H1 (cell line): ENCODE results near the gene CFAP61. TPM values are rescaled to one million over a fixed set of nuclear protein-coding genes. Genes with fewer than 3 reads are reported as not detected.

Source experiments
- CTCF ChIA-PET: fragments of 300-600 bp; sonication (Branson Sonifier 250); formaldehyde crosslinking; loops from one replicate; lab custom pipeline; 2021; ENCODE audit not compliant: partially characterized antibody; lab: Charles Lee
- POLR2A ChIA-PET: fragments of 300-600 bp; sonication (Branson Sonifier 250); formaldehyde crosslinking; loops from one replicate; lab custom pipeline; 2021; ENCODE audit warnings: inconsistent platforms; ENCODE audit not compliant: partially characterized antibody; lab: Charles Lee
- DNase-seq, 2 experiments: peaks; one replicate each; pipeline versions ENCODE4 v3.0.0 to v3.0.0-alpha.2; 2010 to 2022; ENCODE audit warnings: low spot score in 2 of 2, low read depth in 1 of 2, mixed read lengths in 1 of 2
- FAIRE-seq: peaks from 2 replicates; lab custom pipeline; 2011; peaks lifted over from hg19 to GRCh38; lab: Jason Lieb, UNC
- H2AFZ ChIP-seq: 2 replicates; pipeline ENCODE4 v1.8.1; 2012; ENCODE audit warnings: low read length, inconsistent platforms
- H2AK5ac ChIP-seq: 2 replicates; pipeline ENCODE4 v1.6.1; 2013; ENCODE audit warnings: low read depth, low read length
- H2BK120ac ChIP-seq: replicated peaks from 2 replicates; pipeline ENCODE3; 2013; ENCODE audit warnings: low read depth, low read length, inconsistent platforms
- H2BK12ac ChIP-seq: 2 replicates; pipeline ENCODE4 v1.6.1; 2013; ENCODE audit warnings: low read depth, low read length
- H2BK15ac ChIP-seq: 2 replicates; pipeline ENCODE4 v1.6.1; 2013; ENCODE audit warnings: low read length
- H2BK20ac ChIP-seq: 2 replicates; pipeline ENCODE4 v1.6.1; 2013; ENCODE audit warnings: low read length
- H2BK5ac ChIP-seq: 2 replicates; pipeline ENCODE4 v1.6.1; 2013; ENCODE audit warnings: low read depth, low read length
- H3K14ac ChIP-seq: 2 replicates; pipeline ENCODE4 v1.6.1; 2013; ENCODE audit warnings: inconsistent platforms; ENCODE audit not compliant: insufficient read length
- H3K18ac ChIP-seq: 2 replicates; pipeline ENCODE4 v1.6.1; 2013; ENCODE audit warnings: low read length; ENCODE audit errors: extremely low read depth
- H3K23ac ChIP-seq: 2 replicates; pipeline ENCODE4 v1.6.1; 2013; ENCODE audit warnings: inconsistent platforms; ENCODE audit not compliant: insufficient read length
- H3K23me2 ChIP-seq: 2 replicates; pipeline ENCODE4 v1.6.1; 2013; ENCODE audit warnings: low read depth, low read length
- H3K27ac ChIP-seq: 2 replicates; pipeline ENCODE4 v1.6.1; 2011; ENCODE audit warnings: low read depth, low read length, inconsistent platforms
- H3K27me3 ChIP-seq, 4 experiments: replicated peaks in 1 of 4; 1 replicate in 1 of 4; 2 replicates in 3 of 4; pipeline versions ENCODE4 v1.6.1 to v1.8.1; 2011 to 2013; ENCODE audit warnings: low read length in 3 of 4, mild to moderate bottlenecking in 3 of 4, inconsistent platforms in 2 of 4, mixed read lengths in 2 of 4, moderate library complexity in 1 of 4; ENCODE audit not compliant: control insufficient read depth in 3 of 4, insufficient read depth in 3 of 4; ENCODE audit errors: extremely low read depth in 1 of 4
- H3K36me3 ChIP-seq, 4 experiments: 2 replicates each; pipeline versions ENCODE4 v1.6.1 to v1.8.1; 2011 to 2013; ENCODE audit warnings: mild to moderate bottlenecking in 4 of 4, low read length in 3 of 4, moderate library complexity in 2 of 4, control low read depth in 1 of 4, inconsistent platforms in 1 of 4; ENCODE audit not compliant: insufficient read depth in 4 of 4, control insufficient read depth in 2 of 4
- H3K4ac ChIP-seq: replicated peaks from 2 replicates; pipeline ENCODE3; 2013; ENCODE audit warnings: low read length, low read depth, mixed read lengths, inconsistent platforms; ENCODE audit not compliant: insufficient read length
- H3K4me1 ChIP-seq, 4 experiments: replicated peaks in 1 of 4; 1 replicate in 1 of 4; 2 replicates in 3 of 4; pipeline versions ENCODE4 v1.6.1 to v1.8.1; 2011 to 2013; ENCODE audit warnings: low read length in 3 of 4, inconsistent platforms in 2 of 4, mixed read lengths in 1 of 4; ENCODE audit not compliant: insufficient read depth in 4 of 4, control insufficient read depth in 3 of 4
- H3K4me2 ChIP-seq, 2 experiments: 2 replicates each; pipeline versions ENCODE4 v1.6.1 to v1.8.1; 2011 to 2013; ENCODE audit warnings: low read depth in 2 of 2, low read length in 2 of 2, control low read depth in 1 of 2, inconsistent platforms in 1 of 2, mild to moderate bottlenecking in 1 of 2; ENCODE audit not compliant: insufficient read depth in 1 of 2
- H3K4me3 ChIP-seq, 4 experiments: fragments of 200-600, 300-600 bp in 1 of 4; sonication (generic), shearing (Covaris generic), sonication (Bioruptor Twin) in 1 of 4; 2 replicates each; pipeline versions ENCODE4 v1.5.1 to v1.8.1; 2011 to 2016; ENCODE audit warnings: low read length in 4 of 4, low read depth in 3 of 4, control low read depth in 2 of 4, inconsistent platforms in 2 of 4, mild to moderate bottlenecking in 2 of 4, mixed read lengths in 1 of 4, moderate library complexity in 1 of 4; ENCODE audit not compliant: insufficient read depth in 2 of 4; ENCODE audit errors: extremely low read depth in 1 of 4
- H3K56ac ChIP-seq: replicated peaks from 2 replicates; pipeline ENCODE3; 2013; ENCODE audit warnings: low read depth, mild to moderate bottlenecking, mixed read lengths, low read length, inconsistent platforms; ENCODE audit not compliant: insufficient read length
- H3K79me1 ChIP-seq: 2 replicates; pipeline ENCODE4 v1.6.1; 2013; ENCODE audit warnings: low read depth, low read length, control low read depth
- H3K79me2 ChIP-seq, 2 experiments: 2 replicates each; pipeline versions ENCODE4 v1.6.1 to v1.8.1; 2012 to 2013; ENCODE audit warnings: low read length in 2 of 2, mild to moderate bottlenecking in 2 of 2, inconsistent platforms in 1 of 2; ENCODE audit not compliant: insufficient read depth in 2 of 2, control insufficient read depth in 1 of 2
- H3K9ac ChIP-seq, 4 experiments: replicated peaks in 1 of 4; 1 replicate in 1 of 4; 2 replicates in 3 of 4; pipeline versions ENCODE4 v1.6.1 to v1.8.1; 2011 to 2013; ENCODE audit warnings: low read depth in 3 of 4, low read length in 3 of 4, control low read depth in 2 of 4, mild to moderate bottlenecking in 2 of 4, moderate library complexity in 2 of 4, inconsistent platforms in 1 of 4; ENCODE audit errors: extremely low read depth in 1 of 4
- H3K9me3 ChIP-seq, 2 experiments: 2 replicates each; pipeline versions ENCODE4 v1.6.1 to v1.8.1; 2012 to 2013; ENCODE audit warnings: mild to moderate bottlenecking in 2 of 2, moderate library complexity in 2 of 2, control low read depth in 1 of 2, inconsistent platforms in 1 of 2, low read depth in 1 of 2, low read length in 1 of 2, mixed read lengths in 1 of 2; ENCODE audit not compliant: insufficient read depth in 2 of 2
- H4K20me1 ChIP-seq, 2 experiments: replicated peaks in 1 of 2; 2 replicates each; pipeline versions ENCODE3 to v1.8.1; 2011 to 2013; ENCODE audit warnings: inconsistent platforms in 2 of 2, low read length in 2 of 2, mild to moderate bottlenecking in 1 of 2; ENCODE audit not compliant: insufficient read depth in 2 of 2, control insufficient read depth in 1 of 2
- H4K5ac ChIP-seq: 2 replicates; pipeline ENCODE4 v1.6.1; 2013; ENCODE audit warnings: low read length, low read depth, mixed read lengths, inconsistent platforms; ENCODE audit not compliant: insufficient read length
- H4K8ac ChIP-seq: 2 replicates; pipeline ENCODE4 v1.8.0; 2013; ENCODE audit warnings: mild to moderate bottlenecking, moderate library complexity, low read length, inconsistent platforms; ENCODE audit not compliant: insufficient read depth; ENCODE audit errors: extremely low read depth
- H4K91ac ChIP-seq: replicated peaks from 2 replicates; pipeline ENCODE3; 2013; ENCODE audit warnings: low read length, mixed read lengths, inconsistent platforms; ENCODE audit not compliant: insufficient read length
- ATF2 ChIP-seq: IDR thresholded peaks from 2 replicates; pipeline ENCODE4 v1.6.1; 2012; ENCODE audit warnings: low read length, inconsistent platforms
- ATF3 ChIP-seq: IDR thresholded peaks from 2 replicates; pipeline ENCODE4 v1.6.1; 2011; ENCODE audit warnings: low read depth, mild to moderate bottlenecking, low read length; ENCODE audit not compliant: insufficient read depth
- CREB1 ChIP-seq: IDR thresholded peaks from 2 replicates; pipeline ENCODE4 v1.6.1; 2012; ENCODE audit warnings: inconsistent platforms
- GABPA ChIP-seq: IDR thresholded peaks from 2 replicates; pipeline ENCODE4 v1.6.1; 2011; ENCODE audit warnings: mild to moderate bottlenecking, low read length, moderate library complexity, borderline replicate concordance; ENCODE audit not compliant: insufficient read depth
- HDAC2 ChIP-seq, 2 experiments: fragments of 300-600 bp in 1 of 2; sonication (generic) in 1 of 2; IDR thresholded peaks; 2 replicates each; pipeline ENCODE4 v1.6.1; 2011 to 2012; ENCODE audit warnings: low read depth in 2 of 2, low read length in 2 of 2, mild to moderate bottlenecking in 2 of 2, moderate library complexity in 2 of 2, borderline replicate concordance in 1 of 2, inconsistent platforms in 1 of 2
- KDM1A ChIP-seq: fragments of 200-600, 300-600 bp; sonication (generic); IDR thresholded peaks from 2 replicates; pipeline ENCODE4 v1.7.1; 2016; ENCODE audit warnings: mild to moderate bottlenecking, low read length, borderline replicate concordance
- KDM4A ChIP-seq: IDR thresholded peaks from one replicate; pipeline ENCODE4 v1.7.1; 2012; ENCODE audit warnings: low read depth, mild to moderate bottlenecking, moderate library complexity, low read length, inconsistent platforms; ENCODE audit not compliant: severe bottlenecking
- RNF2 ChIP-seq: fragments of 200-900, 300-1000 bp; sonication (generic); IDR thresholded peaks from 2 replicates; pipeline ENCODE4 v1.7.1; 2016; ENCODE audit warnings: borderline replicate concordance, low read depth, mild to moderate bottlenecking, antibody characterized with exemption, low read length; ENCODE audit not compliant: poor library complexity, severe bottlenecking; ENCODE audit errors: missing control alignments
- SIN3A ChIP-seq, 2 experiments: IDR thresholded peaks in 1 of 2; conservative IDR thresholded peaks in 1 of 2; 2 replicates each; pipeline ENCODE4 v1.6.1; 2011 to 2012; ENCODE audit warnings: low read length in 2 of 2, improper control_type of control experiment in 1 of 2, low read depth in 1 of 2, mild to moderate bottlenecking in 1 of 2
- SUZ12 ChIP-seq: fragments of 200-600 bp; sonication (generic); IDR thresholded peaks from 2 replicates; pipeline ENCODE4 v1.6.1; 2012; ENCODE audit warnings: mild to moderate bottlenecking, inconsistent platforms, low read length, moderate library complexity, mixed read lengths
- TAF7 ChIP-seq: optimal IDR thresholded peaks from 2 replicates; pipeline ENCODE3; 2011; ENCODE audit warnings: low read depth, mild to moderate bottlenecking, inconsistent platforms, low read length, moderate library complexity, borderline replicate concordance
- WGBS, 2 experiments: shearing (Covaris generic) in 1 of 2; methylation state at CpG; one replicate each; pipeline versions ENCODE4 v1.1.6 to v1.1.7; 2013 to 2015; ENCODE audit warnings: low lambda C conversion rate in 2 of 2, mixed read lengths in 2 of 2, inconsistent platforms in 1 of 2, low coverage in 1 of 2, missing lambda C conversion rate in 1 of 2; ENCODE audit not compliant: insufficient replicate concordance in 2 of 2, insufficient coverage in 1 of 2, insufficient read length in 1 of 2; ENCODE audit errors: extremely low coverage in 1 of 2, missing lambda C conversion rate in 1 of 2; 5-methylcytosine and 5-hydroxymethylcytosine counted together
- polyA plus RNA-seq, 7 experiments: library from polyadenylated mRNA; depleted of rRNA in 3 of 7; stranded (reverse) in 5 of 7; unstranded in 2 of 7; fragments of >200 nt in 5 of 7; fragments of 200-250 nt in 2 of 7; gene quantifications; 1 replicate in 5 of 7; 2 replicates in 1 of 7; 4 replicates in 1 of 7; pipeline versions ENCODE4 v1.2.1 to v1.2.3, GENCODE V29; 2011 to 2013; ENCODE audit warnings: missing spikeins in 2 of 7, mixed read lengths in 2 of 7
- total RNA-seq: library from RNA; stranded (reverse); fragmentation: NEBNext Ultra II Directional; extraction: Animal tissue kit (Norgen Biotek cat#: 25700); gene quantifications from 2 replicates; pipeline ENCODE4 v1.2.1, GENCODE V29; 2021

CFAP61 gene
- total and polyA plus RNA-seq, 2 of the 8 experiments (the other 6 are each of a cell fraction or from before 2014, with no cell fraction given), result 0.29 to 0.61 TPM

GRCh38 chr20:20198011-20198410 lies 145.7 kb downstream of the CFAP61 start:
- Histone ChIP-seq H3K27ac (no peak overlapping the region), H4K91ac (no peak overlapping the region), H2BK12ac (no peak overlapping the region), H3K23me2 (no peaks in the 10 kb centered on the region), H3K9ac (no peak overlapping the region), H3K4me3 (no peak overlapping the region), H3K79me2 (no peaks in the 10 kb centered on the region), H2BK15ac (no peak overlapping the region), H2BK5ac (no peak overlapping the region), H3K14ac (no peak overlapping the region), H3K9me3 (no peaks in the 10 kb centered on the region), H3K27me3 (no peaks in the 10 kb centered on the region), H2BK120ac (no peak overlapping the region), H3K23ac (no peak overlapping the region), H3K4me1 (peaks cover 4 to 12% (median 5%) of the 10 kb centered on the region in 4 experiments; a peak in 6 of 7 replicates), H4K20me1 (no peaks in the 10 kb centered on the region), H3K4ac (no peak overlapping the region), H2AK5ac (no peak overlapping the region), H4K5ac (no peak overlapping the region), H3K4me2 (no peak overlapping the region), H3K36me3 (no peaks in the 10 kb centered on the region), H3K18ac (no peak overlapping the region), H2AFZ (no peak overlapping the region), H3K56ac (no peak overlapping the region), H3K79me1 (no peaks in the 10 kb centered on the region), H2BK20ac (no peak overlapping the region), H4K8ac (no peak overlapping the region)
- ChIA-PET CTCF (no interaction called here), POLR2A (no interaction called here)
- FAIRE-seq, result no peak
- DNase-seq, result no peak
- WGBS, 2 experiments, result 80% methylated on average over 1 of the region's 1 CpG; no CpG with 5 or more reads in 1 of the 2 experiments
- no peak for TF ChIP-seq RNF2
- no peak for TF ChIP-seq CREB1
- TF ChIP-seq ATF2, result no peak
- no peak for TF ChIP-seq TAF7
- TF ChIP-seq KDM4A, result no peak
- TF ChIP-seq ATF3, result no peak
- TF ChIP-seq HDAC2 (IDR thresholded peaks at IDR 0.05; ENCODE audit: borderline replicate concordance in 1 of 2, low read depth in 2 of 2, low read length in 2 of 2), result no peak
- no peak for TF ChIP-seq GABPA
- no peak for TF ChIP-seq SIN3A (conservative IDR thresholded peaks at IDR 0.05 in 1 of 2, IDR thresholded peaks at IDR 0.05 in 1 of 2; ENCODE audit: low read depth in 1 of 2, low read length in 2 of 2)
- TF ChIP-seq KDM1A, result no peak
- TF ChIP-seq SUZ12, result no peak
